Activated naive CD8-positive, alpha-beta T cell treated with anti-CD3 and anti-CD28 coated beads, Interleukin-2, amount 50 U/mL, for 16 hours (primary cell): ENCODE measurements around the gene CCDC88C.

Source experiments
- DNase-seq: peaks from one replicate; pipeline ENCODE4 v3.0.0-alpha.2; 2020; ENCODE audit warnings: low read depth, low spot score

CCDC88C gene

GRCh38 chr14:91311284-91311662 is 106.3 kb downstream of the CCDC88C start:
- no peak for DNase-seq

GRCh38 chr14:91310606-91311283 is 106.9 kb downstream of the CCDC88C start:
- no peak for DNase-seq

- no peak for DNase-seq
These were observed 107.8 kb downstream of the CCDC88C start for GRCh38 chr14:91309756-91310280.

- DNase-seq, result no peak
These were observed 109.3 kb downstream of the CCDC88C start for GRCh38 chr14:91308337-91308736.

- no peak for DNase-seq
These were observed 110.0 kb downstream of the CCDC88C start for GRCh38 chr14:91307652-91308051.

GRCh38 chr14:91307046-91307445 is 110.6 kb downstream of the CCDC88C start:
- DNase-seq, result no peak

- no peak for DNase-seq
These were observed 111.1 kb downstream of the CCDC88C start for GRCh38 chr14:91306547-91306946.

- no peak for DNase-seq
These were observed 111.8 kb downstream of the CCDC88C start for GRCh38 chr14:91305650-91306431.

- DNase-seq, result no peak
These were observed 113.7 kb downstream of the CCDC88C start for GRCh38 chr14:91303924-91304229.

- no peak for DNase-seq
These were observed 114.3 kb downstream of the CCDC88C start for GRCh38 chr14:91303091-91303923.

- DNase-seq, result no peak
These were observed 115.2 kb downstream of the CCDC88C start for GRCh38 chr14:91302391-91302790.

GRCh38 chr14:91300957-91301356 is 116.7 kb downstream of the CCDC88C start:
- no peak for DNase-seq

- no peak for DNase-seq
These were observed 117.2 kb downstream of the CCDC88C start for GRCh38 chr14:91300283-91300895.

GRCh38 chr14:91299121-91300115 is 118.2 kb downstream of the CCDC88C start:
- DNase-seq, result no peak

- DNase-seq, result no peak
These were observed 119.0 kb downstream of the CCDC88C start for GRCh38 chr14:91298576-91298975.

- no peak for DNase-seq
These were observed 120.4 kb downstream of the CCDC88C start for GRCh38 chr14:91297081-91297711.

GRCh38 chr14:91295851-91296796 is 121.5 kb downstream of the CCDC88C start:
- DNase-seq, result no peak

- no peak for DNase-seq
These were observed 122.3 kb downstream of the CCDC88C start for GRCh38 chr14:91295276-91295845.

GRCh38 chr14:91294153-91294552 is 123.5 kb downstream of the CCDC88C start:
- no peak for DNase-seq
